ENCODE measurements around the gene C1orf185. TPM values are rescaled to one million over a fixed set of nuclear protein-coding genes. Genes with fewer than 3 reads are reported as not detected.
A peak's percentile ranks its signal among the peaks of the same experiment; 100 is the strongest.

C1orf185 gene
- total RNA-seq, 1 experiment from 2014 or later = not detected

DNA sequence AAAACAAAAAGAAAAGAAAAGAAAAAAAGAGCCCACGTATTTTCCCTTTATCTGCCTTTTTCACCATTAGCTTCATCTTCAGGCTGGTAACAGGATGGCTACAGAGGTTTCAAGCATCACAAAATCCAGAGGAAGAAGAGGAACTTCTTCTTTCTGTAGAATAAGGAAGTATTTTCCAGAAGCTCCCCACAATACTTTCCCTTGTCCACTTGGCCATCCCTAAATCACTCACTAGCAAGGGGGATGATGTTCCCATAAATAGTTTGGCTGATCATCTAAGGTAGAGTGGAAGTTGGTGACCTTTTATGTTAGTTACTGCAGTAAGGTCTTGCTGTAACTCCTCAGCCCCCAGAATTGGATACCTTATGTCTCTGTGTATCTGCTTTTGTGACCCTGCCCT is 88.9 kb downstream of the C1orf185 start:
- in situ Hi-C loops (cut with HindIII; ENCODE audit: low pct_unique_long_range_greater_than_20kb, low sequenced_read_pairs) (no loop called here), intact Hi-C loops (cut with micrococcal nuclease; ENCODE audit: unreplicated experiment) (no loop called here)
- no peaks in the 10 kb centered on the region for H3K9me3 ChIP-seq (ENCODE audit: control insufficient read depth, insufficient read depth, low read depth, low read length)
- H3K27ac ChIP-seq (ENCODE audit: low read length) = no peak overlapping the region
- DNase-seq (ENCODE audit: low read depth, low spot score) = no peak
- ChIA-PET CTCF (interaction anchor here (0.6 to 0.8 kb wide), 2 partner anchors 162 to 440 kb away, joined by 3 to 4 read pairs; no protein-coding TSS in a partner anchor), POLR2A (no interaction called here)
- no peaks in the 10 kb centered on the region for H3K4me1 ChIP-seq (ENCODE audit: control insufficient read depth, insufficient read depth, low read length)
- no TSS peak for BruUV-seq (replicated peaks)
- no peaks in the 10 kb centered on the region for H3K27me3 ChIP-seq (ENCODE audit: control insufficient read depth, insufficient read depth, low read length)
- H3K4me3 ChIP-seq (ENCODE audit: low read depth in 2 of 2, low read length in 2 of 2) = no peak overlapping the region
- TF ChIP-seq, protein P1, sequence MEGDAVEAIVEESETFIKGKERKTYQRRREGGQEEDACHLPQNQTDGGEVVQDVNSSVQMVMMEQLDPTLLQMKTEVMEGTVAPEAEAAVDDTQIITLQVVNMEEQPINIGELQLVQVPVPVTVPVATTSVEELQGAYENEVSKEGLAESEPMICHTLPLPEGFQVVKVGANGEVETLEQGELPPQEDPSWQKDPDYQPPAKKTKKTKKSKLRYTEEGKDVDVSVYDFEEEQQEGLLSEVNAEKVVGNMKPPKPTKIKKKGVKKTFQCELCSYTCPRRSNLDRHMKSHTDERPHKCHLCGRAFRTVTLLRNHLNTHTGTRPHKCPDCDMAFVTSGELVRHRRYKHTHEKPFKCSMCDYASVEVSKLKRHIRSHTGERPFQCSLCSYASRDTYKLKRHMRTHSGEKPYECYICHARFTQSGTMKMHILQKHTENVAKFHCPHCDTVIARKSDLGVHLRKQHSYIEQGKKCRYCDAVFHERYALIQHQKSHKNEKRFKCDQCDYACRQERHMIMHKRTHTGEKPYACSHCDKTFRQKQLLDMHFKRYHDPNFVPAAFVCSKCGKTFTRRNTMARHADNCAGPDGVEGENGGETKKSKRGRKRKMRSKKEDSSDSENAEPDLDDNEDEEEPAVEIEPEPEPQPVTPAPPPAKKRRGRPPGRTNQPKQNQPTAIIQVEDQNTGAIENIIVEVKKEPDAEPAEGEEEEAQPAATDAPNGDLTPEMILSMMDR (IDR thresholded peaks at IDR 0.05) = no peak
- no peak for TF ChIP-seq TCF7L2 (IDR thresholded peaks at IDR 0.05; ENCODE audit: low read depth, low read length)
- no peak for TF ChIP-seq POLR2AphosphoS5 (IDR thresholded peaks at IDR 0.05; ENCODE audit: low read depth, low read length)
- TF ChIP-seq, protein P2, sequence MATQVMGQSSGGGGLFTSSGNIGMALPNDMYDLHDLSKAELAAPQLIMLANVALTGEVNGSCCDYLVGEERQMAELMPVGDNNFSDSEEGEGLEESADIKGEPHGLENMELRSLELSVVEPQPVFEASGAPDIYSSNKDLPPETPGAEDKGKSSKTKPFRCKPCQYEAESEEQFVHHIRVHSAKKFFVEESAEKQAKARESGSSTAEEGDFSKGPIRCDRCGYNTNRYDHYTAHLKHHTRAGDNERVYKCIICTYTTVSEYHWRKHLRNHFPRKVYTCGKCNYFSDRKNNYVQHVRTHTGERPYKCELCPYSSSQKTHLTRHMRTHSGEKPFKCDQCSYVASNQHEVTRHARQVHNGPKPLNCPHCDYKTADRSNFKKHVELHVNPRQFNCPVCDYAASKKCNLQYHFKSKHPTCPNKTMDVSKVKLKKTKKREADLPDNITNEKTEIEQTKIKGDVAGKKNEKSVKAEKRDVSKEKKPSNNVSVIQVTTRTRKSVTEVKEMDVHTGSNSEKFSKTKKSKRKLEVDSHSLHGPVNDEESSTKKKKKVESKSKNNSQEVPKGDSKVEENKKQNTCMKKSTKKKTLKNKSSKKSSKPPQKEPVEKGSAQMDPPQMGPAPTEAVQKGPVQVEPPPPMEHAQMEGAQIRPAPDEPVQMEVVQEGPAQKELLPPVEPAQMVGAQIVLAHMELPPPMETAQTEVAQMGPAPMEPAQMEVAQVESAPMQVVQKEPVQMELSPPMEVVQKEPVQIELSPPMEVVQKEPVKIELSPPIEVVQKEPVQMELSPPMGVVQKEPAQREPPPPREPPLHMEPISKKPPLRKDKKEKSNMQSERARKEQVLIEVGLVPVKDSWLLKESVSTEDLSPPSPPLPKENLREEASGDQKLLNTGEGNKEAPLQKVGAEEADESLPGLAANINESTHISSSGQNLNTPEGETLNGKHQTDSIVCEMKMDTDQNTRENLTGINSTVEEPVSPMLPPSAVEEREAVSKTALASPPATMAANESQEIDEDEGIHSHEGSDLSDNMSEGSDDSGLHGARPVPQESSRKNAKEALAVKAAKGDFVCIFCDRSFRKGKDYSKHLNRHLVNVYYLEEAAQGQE (IDR thresholded peaks at IDR 0.05; ENCODE audit: insufficient read depth in 1 of 2, low read depth in 2 of 2, low read length in 1 of 2) = no peak
- TF ChIP-seq SIN3A (IDR thresholded peaks at IDR 0.05; ENCODE audit: borderline replicate concordance, insufficient read depth, low read depth, low read length) = no peak
- ATAC-seq = no peak
- H3K36me3 ChIP-seq (ENCODE audit: control insufficient read depth, insufficient read depth, low read length) = no peaks in the 10 kb centered on the region

DNA sequence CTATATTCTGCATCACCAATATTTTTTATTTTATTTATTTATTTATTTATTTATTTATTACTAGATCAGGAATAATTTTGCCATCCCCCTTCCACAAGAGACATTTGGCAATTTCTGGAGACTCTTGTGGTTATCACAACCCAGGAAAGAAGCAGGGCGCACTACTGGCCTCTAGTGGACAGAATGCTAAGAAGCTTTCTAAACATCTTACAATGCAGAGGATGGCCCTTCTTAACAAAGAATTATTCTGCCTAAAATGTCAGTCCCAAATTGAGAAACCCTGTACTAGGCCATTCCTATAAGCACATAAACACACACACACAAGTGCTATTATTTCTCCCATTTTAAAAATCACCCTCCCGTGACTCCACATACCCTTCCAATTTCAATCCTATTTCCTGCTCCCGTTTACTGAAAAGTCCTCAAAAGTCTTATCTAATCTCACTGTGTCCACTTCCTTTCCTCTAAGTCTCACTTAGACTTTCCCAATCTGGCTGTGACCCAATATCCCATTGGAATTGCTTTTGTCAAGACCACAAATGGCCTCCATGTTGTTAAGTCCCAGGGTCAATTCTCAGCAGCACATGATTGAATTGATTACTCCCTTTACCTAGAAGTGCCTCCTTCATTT is 90.3 kb downstream of the C1orf185 start:
- no peaks in the 10 kb centered on the region for H3K36me3 ChIP-seq (ENCODE audit: control insufficient read depth, insufficient read depth, low read length)

More for the DNA sequence above, 90.3 kb downstream of the C1orf185 start:
- Histone ChIP-seq H3K27me3 (ENCODE audit: control insufficient read depth, insufficient read depth, low read length) (no peaks in the 10 kb centered on the region), H3K4me1 (ENCODE audit: control insufficient read depth, insufficient read depth, low read length) (no peaks in the 10 kb centered on the region), H3K27ac (ENCODE audit: low read length) (no peak overlapping the region), H3K9me3 (ENCODE audit: control insufficient read depth, insufficient read depth, low read depth, low read length) (no peaks in the 10 kb centered on the region), H3K4me3 (ENCODE audit: low read depth in 2 of 2, low read length in 2 of 2) (no peak overlapping the region)
- TF ChIP-seq, protein P2 (IDR thresholded peaks at IDR 0.05; ENCODE audit: insufficient read depth in 1 of 2, low read depth in 2 of 2, low read length in 1 of 2) = no peak
- TF ChIP-seq, protein P1 (IDR thresholded peaks at IDR 0.05) = peak; percentile 84
- in situ Hi-C loops (cut with HindIII; ENCODE audit: low pct_unique_long_range_greater_than_20kb, low sequenced_read_pairs) = no loop called here
- intact Hi-C loops (cut with micrococcal nuclease; ENCODE audit: unreplicated experiment) = loop anchor here (2.0 kb wide), 1 partner anchor 418 kb away; no protein-coding TSS in a partner anchor
- CTCF ChIA-PET = interaction anchor here (0.7 kb wide), 1 partner anchor 14 kb away, joined by 3 read pairs; no protein-coding TSS in a partner anchor
- no peak for DNase-seq (ENCODE audit: low read depth, low spot score)
- no TSS peak for BruUV-seq (replicated peaks)
- ATAC-seq = peak; percentile 82
- POLR2A ChIA-PET = interaction anchor here (0.6 kb wide), 2 partner anchors 396 to 444 kb away, joined by 3 to 5 read pairs; no protein-coding TSS in a partner anchor
